Measurements from ENCODE around the gene FBXO22.

DNA sequence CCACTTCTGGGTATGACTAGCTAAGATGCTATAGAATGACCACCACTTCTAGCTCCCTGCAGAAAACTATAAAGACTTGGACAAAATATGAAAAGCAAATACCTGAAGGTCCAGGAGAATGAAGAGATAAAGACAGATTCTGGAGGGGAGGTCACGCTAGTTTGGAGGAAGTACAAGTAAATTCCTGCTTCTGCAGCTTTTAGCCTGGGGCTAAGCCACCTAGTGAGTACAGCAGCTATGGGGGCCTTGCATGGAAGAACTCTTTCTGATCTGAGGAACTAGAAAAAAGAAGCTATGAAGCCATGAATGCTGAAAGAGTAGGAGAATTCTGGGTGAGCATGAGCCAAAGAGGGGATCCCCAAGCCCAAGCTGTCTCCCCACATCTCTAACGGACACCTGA lies 78.8 kb downstream of the FBXO22 start:
- TF ChIP-seq EZH2phosphoT487 (IDR thresholded peaks at IDR 0.05; ENCODE audit: borderline replicate concordance, low read depth), result no peak
- TF ChIP-seq, protein P1, sequence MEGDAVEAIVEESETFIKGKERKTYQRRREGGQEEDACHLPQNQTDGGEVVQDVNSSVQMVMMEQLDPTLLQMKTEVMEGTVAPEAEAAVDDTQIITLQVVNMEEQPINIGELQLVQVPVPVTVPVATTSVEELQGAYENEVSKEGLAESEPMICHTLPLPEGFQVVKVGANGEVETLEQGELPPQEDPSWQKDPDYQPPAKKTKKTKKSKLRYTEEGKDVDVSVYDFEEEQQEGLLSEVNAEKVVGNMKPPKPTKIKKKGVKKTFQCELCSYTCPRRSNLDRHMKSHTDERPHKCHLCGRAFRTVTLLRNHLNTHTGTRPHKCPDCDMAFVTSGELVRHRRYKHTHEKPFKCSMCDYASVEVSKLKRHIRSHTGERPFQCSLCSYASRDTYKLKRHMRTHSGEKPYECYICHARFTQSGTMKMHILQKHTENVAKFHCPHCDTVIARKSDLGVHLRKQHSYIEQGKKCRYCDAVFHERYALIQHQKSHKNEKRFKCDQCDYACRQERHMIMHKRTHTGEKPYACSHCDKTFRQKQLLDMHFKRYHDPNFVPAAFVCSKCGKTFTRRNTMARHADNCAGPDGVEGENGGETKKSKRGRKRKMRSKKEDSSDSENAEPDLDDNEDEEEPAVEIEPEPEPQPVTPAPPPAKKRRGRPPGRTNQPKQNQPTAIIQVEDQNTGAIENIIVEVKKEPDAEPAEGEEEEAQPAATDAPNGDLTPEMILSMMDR (IDR thresholded peaks at IDR 0.05), result no peak
- TF ChIP-seq SMC3 (IDR thresholded peaks at IDR 0.05; ENCODE audit: low read depth, low read length), result no peak
- TF ChIP-seq, protein P2, sequence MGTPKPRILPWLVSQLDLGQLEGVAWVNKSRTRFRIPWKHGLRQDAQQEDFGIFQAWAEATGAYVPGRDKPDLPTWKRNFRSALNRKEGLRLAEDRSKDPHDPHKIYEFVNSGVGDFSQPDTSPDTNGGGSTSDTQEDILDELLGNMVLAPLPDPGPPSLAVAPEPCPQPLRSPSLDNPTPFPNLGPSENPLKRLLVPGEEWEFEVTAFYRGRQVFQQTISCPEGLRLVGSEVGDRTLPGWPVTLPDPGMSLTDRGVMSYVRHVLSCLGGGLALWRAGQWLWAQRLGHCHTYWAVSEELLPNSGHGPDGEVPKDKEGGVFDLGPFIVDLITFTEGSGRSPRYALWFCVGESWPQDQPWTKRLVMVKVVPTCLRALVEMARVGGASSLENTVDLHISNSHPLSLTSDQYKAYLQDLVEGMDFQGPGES (IDR thresholded peaks at IDR 0.05; ENCODE audit: low read depth, low read length), result no peak
- TF ChIP-seq, protein P3, sequence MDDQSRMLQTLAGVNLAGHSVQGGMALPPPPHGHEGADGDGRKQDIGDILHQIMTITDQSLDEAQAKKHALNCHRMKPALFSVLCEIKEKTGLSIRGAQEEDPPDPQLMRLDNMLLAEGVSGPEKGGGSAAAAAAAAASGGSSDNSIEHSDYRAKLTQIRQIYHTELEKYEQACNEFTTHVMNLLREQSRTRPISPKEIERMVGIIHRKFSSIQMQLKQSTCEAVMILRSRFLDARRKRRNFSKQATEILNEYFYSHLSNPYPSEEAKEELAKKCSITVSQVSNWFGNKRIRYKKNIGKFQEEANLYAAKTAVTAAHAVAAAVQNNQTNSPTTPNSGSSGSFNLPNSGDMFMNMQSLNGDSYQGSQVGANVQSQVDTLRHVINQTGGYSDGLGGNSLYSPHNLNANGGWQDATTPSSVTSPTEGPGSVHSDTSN (IDR thresholded peaks at IDR 0.05), result no peak
- TF ChIP-seq EP300 (IDR thresholded peaks at IDR 0.05; ENCODE audit: borderline replicate concordance in 1 of 2, low read depth in 1 of 2, low read length in 1 of 2), result no peak
- no peak for TF ChIP-seq YY1 (IDR thresholded peaks at IDR 0.05; ENCODE audit: low read depth)
- TF ChIP-seq FOXJ3 (CRISPR knock-in tag; IDR thresholded peaks at IDR 0.05), result no peak
- no peak for TF ChIP-seq TCF12 (IDR thresholded peaks at IDR 0.05)
- no peak for TF ChIP-seq NFIC (IDR thresholded peaks at IDR 0.05; ENCODE audit: borderline replicate concordance)

Data from SK-N-SH (cell line).